Measurements from ENCODE around the gene APOL1. TPM values are rescaled to one million over a fixed set of nuclear protein-coding genes. Genes with fewer than 3 reads are reported as not detected.
"Not testable (repeated sequence)": the region's sequence is repeated elsewhere in the genome, so short reads cannot be mapped to it uniquely, and the experiment has no call there.

Gene APOL1
- total and polyA plus RNA-seq, 11 donors = 10.4 to 132 (median 18.1) TPM

DNA sequence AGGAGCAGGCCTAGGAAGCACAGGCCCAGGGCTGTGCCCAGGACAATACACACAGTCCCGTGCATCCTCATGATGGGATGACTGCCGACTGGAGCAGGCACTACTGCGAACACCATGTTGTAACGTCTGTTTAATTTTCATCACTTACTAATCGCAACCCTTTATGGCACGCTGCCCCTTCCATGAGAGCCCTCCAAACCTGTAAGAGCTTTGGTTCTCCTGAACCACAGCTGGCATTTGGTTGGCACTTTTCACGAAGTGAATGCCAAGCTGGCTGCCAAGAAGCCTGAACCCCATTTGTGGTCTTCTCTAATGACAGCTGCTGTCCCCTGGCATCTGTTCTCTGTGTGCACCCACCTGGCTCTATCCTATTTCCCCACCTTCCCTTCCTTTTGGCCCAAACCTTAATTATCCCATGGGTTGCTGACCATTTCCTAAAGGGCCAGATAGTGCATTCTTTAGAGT lies 36.5 kb downstream of the APOL1 start:
- Histone ChIP-seq H3K9me3 (no peaks in the 10 kb centered on the region), H3K4me1 (peaks cover 0 to 24% (median 13%) of the 10 kb centered on the region in 12 donors), H3K27me3 (no peaks in the 10 kb centered on the region), H3K36me3 (peaks cover 17 to 95% (median 89%) of the 10 kb centered on the region in 9 donors), H3K4me3 (no peak overlapping the region), H3K27ac (peak overlapping the region in 1 of 12 donors; percentile 73)
- ATAC-seq (peak in 1 of 4 donors; percentile 1), DNase-seq (peak in 1 of 5 donors; percentile 7)
- WGBS, 4 donors = 68 to 85% (median 78%) methylated on average over 7 of the region's 7 CpGs
- no peak for TF ChIP-seq POLR2A (IDR thresholded peaks at IDR 0.05)
- TF ChIP-seq, protein P1, sequence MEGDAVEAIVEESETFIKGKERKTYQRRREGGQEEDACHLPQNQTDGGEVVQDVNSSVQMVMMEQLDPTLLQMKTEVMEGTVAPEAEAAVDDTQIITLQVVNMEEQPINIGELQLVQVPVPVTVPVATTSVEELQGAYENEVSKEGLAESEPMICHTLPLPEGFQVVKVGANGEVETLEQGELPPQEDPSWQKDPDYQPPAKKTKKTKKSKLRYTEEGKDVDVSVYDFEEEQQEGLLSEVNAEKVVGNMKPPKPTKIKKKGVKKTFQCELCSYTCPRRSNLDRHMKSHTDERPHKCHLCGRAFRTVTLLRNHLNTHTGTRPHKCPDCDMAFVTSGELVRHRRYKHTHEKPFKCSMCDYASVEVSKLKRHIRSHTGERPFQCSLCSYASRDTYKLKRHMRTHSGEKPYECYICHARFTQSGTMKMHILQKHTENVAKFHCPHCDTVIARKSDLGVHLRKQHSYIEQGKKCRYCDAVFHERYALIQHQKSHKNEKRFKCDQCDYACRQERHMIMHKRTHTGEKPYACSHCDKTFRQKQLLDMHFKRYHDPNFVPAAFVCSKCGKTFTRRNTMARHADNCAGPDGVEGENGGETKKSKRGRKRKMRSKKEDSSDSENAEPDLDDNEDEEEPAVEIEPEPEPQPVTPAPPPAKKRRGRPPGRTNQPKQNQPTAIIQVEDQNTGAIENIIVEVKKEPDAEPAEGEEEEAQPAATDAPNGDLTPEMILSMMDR (IDR thresholded peaks at IDR 0.05) = no peak
- intact Hi-C loops (cut with DNase I) = loop anchor here in 2 of 10 donors (5.0 to 10.0 kb wide), 2 partner anchors 65 to 92 kb away; no protein-coding TSS in a partner anchor

DNA sequence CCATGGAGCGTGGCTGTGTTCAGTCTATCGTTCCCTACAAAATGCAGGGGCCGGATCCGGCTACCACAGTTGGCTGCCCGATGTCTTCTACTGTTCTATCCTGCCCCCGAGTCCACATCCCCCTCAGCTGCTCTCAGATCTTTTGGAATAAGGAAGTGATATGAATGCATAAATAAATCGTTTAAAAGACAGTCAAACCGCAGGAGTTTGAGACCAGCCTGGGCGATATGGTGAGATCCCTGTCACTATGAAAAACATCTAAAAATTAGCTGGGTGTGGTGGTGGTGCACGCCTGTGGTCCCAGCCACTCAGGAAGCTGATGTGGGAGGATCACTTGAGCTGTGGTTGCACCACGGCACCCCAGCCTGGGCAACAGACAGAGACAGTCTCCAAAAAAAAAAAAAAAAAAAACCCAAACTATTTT lies 37.0 kb downstream of the APOL1 start:
- not testable (repeated sequence) for H3K9me3 ChIP-seq, H3K4me3 ChIP-seq, ATAC-seq, H3K27me3 ChIP-seq
- Histone ChIP-seq H3K27ac (peak overlapping the region in 1 of 12 donors; percentile 73), H3K36me3 (peaks cover 17 to 95% (median 89%) of the 10 kb centered on the region in 9 donors), H3K4me1 (peaks cover 0 to 23% (median 13%) of the 10 kb centered on the region in 12 donors)
- 90 to 96% (median 93%) methylated on average over 11 of the region's 11 CpGs for WGBS, 4 donors
- intact Hi-C loops (cut with DNase I) = loop anchor here in 2 of 10 donors (5.0 to 10.0 kb wide), 2 partner anchors 65 to 93 kb away; no protein-coding TSS in a partner anchor
- peak in 1 of 5 donors; percentile 2 for DNase-seq

DNA sequence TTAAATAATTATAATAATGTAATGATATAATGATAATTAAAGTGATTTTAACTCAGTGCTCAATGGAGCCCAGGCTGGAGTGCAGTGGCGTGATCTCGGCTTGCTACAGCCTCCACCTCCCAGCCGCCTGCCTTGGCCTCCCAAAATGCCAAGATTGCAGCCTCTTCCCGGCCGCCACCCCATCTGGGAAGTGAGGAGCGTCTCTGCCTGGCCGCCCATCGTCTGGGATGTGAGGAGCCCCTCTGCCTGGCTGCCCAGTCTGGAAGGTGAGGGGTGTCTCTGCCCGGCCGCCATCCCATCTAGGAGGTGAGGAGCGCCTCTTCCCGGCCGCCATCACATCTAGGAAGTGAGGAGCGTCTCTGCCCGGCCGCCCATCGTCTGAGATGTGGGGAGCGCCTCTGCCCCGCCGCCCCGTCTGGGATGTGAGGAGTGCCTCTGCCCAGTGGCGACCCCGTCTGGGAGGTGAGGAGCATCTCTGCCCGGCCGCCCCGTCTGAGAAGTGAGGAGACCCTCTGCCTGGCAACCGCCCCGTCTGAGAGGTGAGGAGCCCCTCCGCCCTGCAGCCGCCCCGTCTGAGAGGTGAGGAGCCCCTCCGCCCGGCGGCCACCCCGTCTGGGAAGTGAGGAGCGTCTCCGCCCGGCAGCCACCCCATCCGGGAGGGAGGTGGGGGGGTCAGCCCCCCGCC lies 37.6 kb downstream of the APOL1 start:
- peaks cover 14 to 95% (median 89%) of the 10 kb centered on the region in 9 donors for H3K36me3 ChIP-seq
- ATAC-seq; H3K4me3 ChIP-seq; H3K27me3 ChIP-seq; H3K9me3 ChIP-seq; intact Hi-C loops (cut with DNase I); H3K27ac ChIP-seq: not testable (repeated sequence)
- DNase-seq = peak in 1 of 5 donors; percentile 16
- WGBS, 4 donors = 94 to 98% (median 97%) methylated on average over 6 to 22 of the region's 40 CpGs
- H3K4me1 ChIP-seq = peaks cover 0 to 17% (median 10%) of the 10 kb centered on the region in 12 donors

DNA sequence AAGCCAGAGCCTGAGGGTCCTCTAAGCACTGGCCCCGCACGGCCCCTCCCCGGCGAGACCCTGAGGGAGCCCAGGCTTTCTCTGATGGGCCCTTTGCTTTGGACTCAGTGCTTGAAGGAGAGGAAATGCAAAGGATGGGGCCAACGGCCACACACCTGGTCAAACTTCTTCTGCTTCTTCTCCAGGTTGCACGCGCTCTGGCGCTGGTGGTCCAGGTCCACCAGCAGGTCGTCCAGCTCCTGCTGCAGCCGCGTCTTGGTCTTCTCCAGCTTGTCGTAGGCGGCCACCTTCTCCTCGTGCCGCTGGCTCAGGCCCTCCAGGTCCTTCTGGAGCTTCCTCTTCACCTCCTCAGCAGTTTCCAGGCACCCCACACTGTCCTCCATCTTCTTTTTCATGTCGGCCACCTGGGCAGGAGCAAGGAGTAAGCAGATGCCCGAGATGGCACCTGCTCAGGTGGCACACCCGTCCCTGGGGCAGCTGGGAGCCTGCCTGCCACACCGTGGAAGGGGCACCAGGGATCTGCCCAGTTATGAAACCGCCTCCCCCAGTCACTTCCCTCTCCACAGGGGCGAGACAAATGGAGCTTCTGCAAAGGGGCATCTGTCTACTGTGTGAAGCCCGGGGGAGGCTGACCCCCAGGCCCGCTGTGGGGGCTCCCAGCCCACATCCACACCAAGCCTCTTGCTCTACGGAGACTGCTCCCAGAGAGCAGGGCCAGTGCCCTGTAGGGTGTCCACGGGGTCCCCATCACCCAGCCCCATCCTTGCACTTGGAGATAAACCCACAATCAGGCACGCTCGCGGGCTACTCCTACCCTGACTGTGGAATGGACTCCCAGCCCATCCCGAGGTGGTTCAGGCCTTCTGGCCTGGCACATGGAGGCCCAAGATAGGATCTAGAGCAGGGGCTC lies 39.2 kb downstream of the APOL1 start:
- ATAC-seq (peak in 2 of 4 donors; percentile 3 to 5), DNase-seq (peak in 1 of 5 donors; percentile 23)
- WGBS, 4 donors = 88 to 97% (median 94%) methylated on average over 28 to 29 of the region's 29 CpGs
- H3K27me3 ChIP-seq = no peaks in the 10 kb centered on the region
- no peaks in the 10 kb centered on the region for H3K9me3 ChIP-seq
- intact Hi-C loops (cut with DNase I) = no loop called here
- H3K4me3 ChIP-seq = no peak overlapping the region
- TF ChIP-seq, protein P1 (IDR thresholded peaks at IDR 0.05) = no peak
- no peak for TF ChIP-seq POLR2A (IDR thresholded peaks at IDR 0.05)
- peak overlapping the region in 1 of 12 donors; percentile 47 for H3K27ac ChIP-seq
- peaks cover 12 to 95% (median 89%) of the 10 kb centered on the region in 9 donors for H3K36me3 ChIP-seq
- H3K4me1 ChIP-seq = peaks cover 0 to 2% (median 0%) of the 10 kb centered on the region in 12 donors
